Left forelimb (tissue), 1 donor: ENCODE measurements around the gene METTL25B.
A peak's percentile ranks its signal among the peaks of the same experiment; 100 is the strongest.
"Not testable (repeated sequence)": the region's sequence is repeated elsewhere in the genome, so short reads cannot be mapped to it uniquely, and the experiment has no call there.

Experiments
- DNase-seq: peaks from one replicate; pipeline ENCODE4 v3.0.0-alpha.2; 2018; ENCODE audit warnings: low spot score

Gene METTL25B

DNA sequence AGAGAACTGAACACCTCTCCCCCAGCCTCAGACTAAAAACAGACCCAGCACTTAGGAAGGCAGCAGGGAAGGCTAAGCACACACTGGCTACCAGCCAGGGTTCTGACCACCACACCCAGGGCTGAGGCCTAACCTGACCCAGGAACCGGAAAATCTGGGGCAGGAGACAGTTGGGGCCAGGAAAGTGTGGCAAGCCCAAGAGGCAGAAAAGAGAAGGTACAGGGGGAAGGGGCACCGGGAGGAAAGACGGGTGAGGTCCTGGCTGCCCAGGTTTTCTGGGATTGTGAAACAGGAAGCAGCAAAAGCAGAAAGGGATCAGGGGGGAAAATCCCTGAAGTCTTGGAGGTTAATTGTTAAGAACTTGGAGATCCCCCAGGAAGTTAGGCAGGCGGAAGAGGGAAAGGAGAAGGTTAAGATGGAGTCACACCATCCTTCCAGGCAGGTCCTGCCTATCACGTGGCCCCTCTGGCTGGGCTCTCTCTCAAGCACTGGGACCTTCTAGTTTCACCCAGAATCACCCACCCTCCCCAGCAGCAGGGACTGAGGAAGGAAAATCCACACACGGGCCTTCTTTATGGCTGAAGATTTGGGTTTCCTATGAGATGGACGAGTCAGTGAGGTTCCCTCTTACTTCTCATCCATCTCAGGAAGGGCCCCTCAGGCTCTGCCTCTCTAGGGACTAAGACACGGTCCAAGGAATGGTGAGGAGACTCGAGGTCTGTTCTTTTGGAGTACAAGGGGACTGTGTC is 20.6 kb downstream of the METTL25B start:
- no peak for DNase-seq

DNA sequence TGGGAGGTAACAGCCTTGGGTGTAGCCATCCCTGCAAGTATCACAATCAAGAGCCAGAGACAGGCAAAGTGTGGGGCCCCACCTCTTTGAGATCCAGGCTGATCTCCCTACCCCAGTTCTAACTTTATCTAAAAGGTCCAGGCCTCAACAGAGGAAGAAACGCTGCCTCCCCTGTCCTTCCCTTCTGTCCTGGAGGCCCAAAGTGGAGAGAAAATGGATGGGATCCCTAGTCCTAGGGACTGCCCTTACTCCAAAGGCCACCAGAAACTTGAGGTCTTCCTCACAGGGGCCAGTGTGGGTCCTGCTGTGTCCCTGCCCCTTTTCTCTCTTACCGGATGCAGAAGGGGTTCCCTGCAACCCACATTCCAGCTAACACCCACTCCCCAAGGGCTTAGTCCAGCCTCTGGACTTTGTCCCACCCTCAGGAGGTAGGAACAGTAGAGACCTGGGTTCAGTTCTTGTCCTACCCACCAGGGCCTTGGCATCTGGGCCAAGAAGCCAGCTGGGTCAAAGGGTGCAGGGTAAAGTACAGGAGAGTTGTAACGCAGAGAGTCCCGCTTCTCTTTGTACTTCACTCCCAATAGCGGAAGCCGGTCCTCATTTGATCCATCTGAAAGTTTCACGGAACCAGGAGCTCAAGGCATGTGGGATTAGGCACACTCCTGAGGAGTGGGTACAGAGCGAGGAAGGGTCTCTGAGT is 21.3 kb downstream of the METTL25B start:
- no peak for DNase-seq

DNA sequence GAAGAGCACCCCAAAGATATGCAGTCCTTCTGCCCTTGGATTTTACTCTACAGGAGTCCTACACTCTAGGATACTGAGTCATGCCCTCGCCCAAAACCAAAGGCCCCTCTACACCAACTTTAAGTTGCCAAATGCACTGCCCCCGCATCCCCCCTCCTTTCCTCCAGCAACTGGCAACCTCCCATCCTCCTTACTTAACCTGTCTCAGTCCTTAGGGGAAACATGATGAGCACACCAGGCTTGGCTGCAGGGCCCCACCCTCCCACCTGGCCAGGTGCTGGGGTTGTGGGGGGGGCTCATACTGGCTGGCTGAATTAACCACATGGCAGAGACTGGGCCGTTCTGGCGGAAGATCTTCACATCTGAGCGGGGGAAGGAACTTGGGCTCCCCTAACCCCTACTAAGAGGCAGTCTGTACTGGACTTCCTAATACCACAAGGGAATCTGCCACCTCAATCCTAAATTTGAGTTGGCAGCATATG is 22.0 kb downstream of the METTL25B start:
- DNase-seq: no peak

DNA sequence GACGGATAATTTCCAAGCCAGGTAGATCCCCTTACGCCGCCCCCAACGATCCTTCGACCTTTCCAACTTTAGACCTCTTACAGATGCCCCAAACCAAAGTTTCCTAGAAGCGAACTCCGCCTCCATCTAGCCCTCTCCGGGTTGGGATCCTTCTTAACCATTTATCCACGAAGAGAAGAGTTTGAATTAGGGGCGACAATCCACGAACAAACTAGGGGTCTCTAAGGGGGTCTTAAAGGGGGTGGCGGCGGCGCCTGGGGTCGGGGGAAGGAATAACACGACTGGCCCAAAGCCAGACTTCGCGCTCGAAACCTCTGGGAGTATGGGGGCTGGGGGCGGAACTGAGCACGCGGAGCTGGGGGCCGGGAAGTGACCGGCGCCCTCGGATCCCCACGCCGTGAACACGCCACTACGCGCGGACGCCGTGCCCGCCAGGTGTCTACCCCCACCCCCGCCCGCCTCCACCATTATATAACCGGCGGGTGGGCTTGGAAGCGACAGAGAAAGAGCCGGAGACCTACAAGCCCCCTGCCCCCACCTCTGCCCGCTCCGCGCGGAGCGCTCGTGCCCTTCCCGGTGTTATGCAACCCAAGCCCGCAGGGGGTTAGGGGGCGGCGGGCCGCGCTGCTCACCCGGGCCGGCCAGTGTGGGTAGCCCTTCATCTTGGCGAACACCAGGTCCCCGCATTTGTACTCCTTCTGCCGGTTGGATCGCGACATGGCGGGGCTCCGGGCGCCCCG is 22.6 kb downstream of the METTL25B start:
- DNase-seq: peak; percentile 77

DNA sequence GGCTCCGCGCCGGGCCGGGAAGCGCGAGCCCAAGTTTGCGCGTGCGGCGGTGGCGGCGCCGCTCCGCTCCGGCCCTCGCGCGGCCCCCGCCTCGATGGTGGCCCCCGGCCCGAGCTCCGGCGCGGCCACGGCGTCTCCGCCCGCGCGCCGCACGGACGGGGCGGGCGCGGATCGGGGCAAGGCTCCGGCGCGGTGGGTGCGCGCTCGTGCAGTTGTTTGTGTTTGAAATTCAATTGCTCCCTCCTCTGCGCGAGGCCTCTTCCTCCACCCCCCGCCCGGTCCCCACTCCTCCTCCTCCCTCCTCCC is 23.1 kb downstream of the METTL25B start, which contains the start of gene HDGF:
TSS of gene HDGF (minus strand) at position 225 of the 306 bp plus-strand sequence. CDS start 246 bp downstream, outside the sequence.
- DNase-seq: no peak

DNA sequence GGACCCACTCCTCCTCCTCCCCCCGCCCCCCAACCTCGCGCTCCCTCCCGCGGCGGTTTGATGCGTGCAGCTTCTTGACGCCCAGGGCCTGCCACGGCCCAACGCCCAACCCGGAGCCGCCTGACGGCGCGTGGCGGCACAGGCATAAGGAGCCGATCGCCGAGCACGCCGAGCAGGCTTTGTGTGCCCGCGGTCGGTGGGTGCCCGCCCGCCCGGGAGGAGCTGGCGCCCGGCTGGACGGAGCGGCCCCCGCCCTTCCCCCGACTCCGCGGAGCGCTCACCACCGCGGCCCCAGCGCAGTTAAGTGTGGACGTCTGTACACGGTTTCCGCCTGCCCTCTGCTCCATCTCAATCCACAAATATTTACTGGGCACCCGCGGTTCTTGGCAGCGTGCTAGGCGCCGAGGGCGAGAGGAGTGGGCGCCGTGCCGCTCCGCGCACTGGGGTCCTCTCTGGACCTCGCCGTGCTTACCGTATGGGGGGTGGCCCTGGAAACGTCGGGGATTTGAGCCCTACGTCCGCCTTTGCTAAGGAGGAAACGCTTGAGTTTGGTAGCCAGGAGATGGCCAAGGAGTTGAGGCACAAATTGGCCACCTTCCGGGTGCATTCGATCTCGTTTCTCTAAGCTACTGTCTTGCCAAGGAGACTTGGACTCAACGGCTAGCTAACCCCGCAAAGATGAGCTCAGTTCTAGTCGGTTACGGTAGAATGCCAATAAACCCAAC is 23.6 kb downstream of the METTL25B start:
- peak; percentile 99 for DNase-seq

DNA sequence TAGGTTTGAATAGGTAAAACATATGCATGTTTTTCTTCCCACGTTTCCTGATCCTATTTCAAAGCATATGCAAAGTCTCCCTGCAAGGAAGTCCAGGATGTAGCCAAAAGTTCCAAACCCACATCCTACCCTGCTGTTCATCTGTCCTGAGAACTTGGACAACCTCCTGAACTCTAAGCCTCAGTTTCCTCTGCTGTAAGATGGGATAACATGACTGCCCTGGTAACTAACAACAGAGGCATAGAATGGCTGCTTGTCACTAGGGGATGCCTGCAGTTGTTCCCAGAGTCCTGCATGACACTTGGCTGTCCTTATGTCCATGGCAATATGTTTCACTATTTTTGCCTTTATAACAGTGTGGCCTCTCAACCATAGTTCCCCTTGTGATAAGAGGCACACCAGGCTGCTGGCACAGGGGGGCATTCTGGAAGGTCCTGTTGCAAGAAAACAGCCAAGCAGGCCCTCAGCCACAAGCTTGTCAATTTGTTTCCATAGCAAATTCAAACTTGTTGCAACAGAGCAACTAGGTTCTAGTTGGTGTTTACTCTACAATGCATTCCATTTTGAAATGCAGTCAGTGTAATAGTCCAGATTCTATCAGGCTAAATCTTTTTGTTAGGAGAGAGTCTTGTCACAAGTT is 24.7 kb downstream of the METTL25B start:
- no peak for DNase-seq

DNA sequence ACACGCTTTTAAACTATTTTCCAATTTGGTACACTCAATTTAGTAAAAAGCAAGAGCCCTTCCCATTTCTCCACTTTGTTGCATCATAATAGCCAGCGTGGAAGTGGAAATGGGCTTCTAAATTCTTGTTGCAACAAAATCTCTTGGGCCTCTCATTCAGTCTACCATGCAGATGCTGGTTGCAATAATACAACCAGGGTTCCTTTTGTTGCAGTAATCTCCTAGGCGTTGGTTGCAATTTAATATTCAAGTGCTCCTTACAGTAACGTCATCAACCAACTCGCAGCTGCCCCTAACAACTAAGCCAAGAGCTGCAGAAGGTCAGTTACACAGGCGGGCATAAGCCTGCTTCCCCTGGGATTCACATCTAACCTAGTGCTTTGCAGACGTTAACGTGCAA is 25.9 kb downstream of the METTL25B start:
- no peak for DNase-seq

DNA sequence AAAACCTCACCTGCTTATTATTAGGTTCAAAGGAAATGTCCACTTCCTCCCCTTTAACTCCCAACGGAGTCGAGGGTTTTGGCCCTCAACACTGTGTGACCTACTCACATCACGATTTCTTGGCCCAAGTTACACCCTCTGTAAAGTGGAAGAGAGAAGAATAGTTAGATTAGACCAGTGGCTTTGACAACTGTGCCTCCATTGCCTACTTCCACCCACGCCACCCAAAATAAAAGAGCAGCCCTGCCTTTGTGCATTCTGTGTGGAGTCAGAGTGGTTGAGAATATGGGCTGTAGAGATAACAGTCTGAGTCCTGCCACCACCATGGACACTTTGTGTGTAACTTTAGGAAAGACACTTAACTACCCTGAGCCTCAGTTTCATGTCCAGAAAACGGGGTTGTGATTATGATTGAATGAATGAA is 27.3 kb downstream of the METTL25B start:
- no peak for DNase-seq

DNA sequence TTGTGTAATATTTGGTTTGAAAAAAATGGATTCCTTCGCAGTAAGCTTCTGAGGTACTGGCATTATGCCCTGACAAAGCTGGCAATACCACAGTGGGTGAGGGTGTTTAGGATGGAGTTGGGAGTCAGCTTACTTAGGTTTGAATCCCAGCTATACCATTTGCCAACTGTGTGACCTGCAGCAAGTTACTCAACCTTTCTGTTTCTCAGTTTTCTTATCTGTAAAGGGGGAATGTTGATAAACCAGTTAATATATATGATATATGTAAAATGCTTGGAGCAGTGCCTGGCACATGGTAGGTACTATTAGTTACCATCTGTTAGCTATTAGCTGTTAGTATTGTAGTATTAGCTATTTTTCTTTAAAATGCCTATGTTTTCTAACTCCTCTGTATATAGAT is 28.1 kb downstream of the METTL25B start:
- DNase-seq: no peak

DNA sequence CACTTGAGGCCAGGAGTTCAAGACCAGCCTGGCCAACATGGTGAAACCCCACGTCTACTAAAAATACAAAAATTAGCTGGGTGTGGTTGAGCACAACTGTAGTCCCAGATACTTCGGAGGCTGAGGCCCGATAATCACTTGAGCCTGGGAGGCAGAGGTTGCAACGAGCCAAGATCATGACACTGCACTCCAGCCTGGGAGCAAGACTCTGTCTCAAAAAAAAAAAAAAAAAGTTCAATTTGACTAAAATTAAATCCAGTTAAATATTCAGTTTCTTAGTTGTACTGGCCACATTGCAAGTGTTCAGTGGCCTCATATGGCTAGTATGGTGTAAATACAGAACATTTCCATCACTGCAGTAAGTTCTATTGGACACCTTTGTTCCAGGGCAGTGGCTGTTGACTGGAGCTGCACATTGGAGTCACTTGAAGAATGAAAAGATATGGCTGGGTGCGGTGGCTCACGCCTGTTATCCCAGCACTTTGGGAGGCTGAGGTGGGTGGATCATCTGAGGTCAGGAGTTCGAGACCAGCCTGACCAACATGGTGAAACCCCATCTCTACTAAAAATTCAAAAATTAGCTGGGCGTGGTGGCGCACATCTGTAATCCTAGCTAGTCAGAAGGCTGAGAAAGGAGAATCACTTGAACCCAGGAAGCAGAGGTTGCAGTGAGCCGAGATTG is 29.4 kb downstream of the METTL25B start:
- not testable (repeated sequence) for DNase-seq

DNA sequence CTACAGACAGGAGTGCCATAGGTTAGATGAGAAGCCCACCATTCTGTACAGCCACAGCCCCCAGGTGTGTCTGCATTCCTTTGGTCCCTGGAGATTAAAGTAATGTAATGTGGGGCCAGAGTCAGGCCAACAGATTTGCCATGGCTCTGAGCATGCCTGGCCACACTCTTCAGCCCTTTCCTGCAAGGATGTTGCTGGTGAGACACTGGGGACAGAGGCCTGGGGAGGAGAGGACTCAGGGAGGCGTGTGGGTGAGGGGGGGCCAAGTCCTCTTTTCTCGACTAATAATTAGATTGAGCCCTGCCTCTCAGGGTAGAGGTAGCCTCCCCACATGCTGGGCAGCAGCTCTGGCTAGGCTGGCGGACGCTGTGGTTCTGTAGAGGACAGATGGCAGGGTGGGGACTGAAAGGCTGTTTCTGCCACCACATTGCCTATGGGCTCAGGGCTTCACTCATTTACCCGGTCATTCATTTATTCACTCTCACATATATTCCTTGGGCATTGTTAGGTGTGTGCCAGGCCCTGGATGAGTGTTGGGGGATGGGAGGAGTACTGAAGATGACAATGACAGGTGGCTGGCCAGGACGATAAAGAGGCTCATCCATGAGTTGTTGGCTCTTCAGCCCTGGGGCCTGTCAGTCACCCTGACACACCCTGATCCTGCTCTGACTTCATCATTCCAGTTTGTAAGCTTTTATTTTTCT is 32.0 kb downstream of the METTL25B start:
- no peak for DNase-seq

DNA sequence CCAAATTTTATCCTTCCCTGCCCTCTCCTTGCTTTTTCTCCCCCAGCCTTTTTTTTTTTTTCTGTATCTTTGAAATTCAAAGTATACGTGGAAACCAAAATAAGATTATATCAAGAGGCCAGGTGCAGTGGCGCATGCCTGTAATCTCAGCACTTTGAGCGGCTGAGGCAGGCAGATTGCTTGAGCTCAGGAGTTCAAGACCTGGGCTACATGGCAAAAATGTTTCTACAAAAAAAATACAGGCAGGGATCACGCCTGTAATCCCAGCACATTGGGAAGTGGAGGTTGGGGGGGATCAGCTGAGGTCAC is 32.5 kb downstream of the METTL25B start:
- no peak for DNase-seq

DNA sequence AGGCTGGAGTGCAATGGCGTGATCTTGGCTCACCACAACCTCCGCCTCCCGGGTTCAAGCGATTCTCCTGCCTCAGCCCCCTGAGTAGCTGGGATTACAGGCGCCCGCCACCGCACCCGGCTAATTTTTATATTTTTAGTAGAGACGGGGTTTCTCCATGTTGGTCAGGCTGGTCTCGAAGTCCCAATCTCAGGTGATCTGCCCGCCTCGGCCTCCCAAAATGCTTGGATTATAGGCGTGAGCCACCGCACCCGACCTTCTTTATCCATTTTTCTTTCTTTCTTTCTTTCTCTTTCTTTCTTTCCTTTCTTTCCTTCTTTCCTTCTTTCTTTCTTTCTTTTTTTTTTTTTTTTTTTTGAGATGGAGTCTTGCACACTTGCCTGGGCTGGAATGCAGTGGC is 36.9 kb downstream of the METTL25B start:
- not testable (repeated sequence) for DNase-seq

DNA sequence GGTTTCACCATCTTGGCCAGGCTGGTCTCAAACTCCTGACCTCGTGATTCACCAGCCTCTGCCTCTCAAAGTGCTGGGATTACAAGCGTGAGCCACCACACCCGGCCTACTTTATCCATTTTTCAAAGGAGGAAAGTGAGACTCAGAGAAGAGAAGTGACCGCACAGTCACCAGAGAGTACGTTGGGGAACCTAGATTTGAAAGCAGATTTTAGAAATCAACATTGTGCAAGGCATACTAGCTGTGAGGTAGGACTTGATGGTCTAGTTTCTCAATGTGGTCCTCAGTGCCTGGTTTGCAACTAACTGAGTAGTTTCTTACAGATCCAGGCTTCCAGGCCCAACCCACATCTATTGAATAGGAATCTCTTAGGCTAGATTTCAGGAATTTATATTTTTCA is 37.4 kb downstream of the METTL25B start:
- DNase-seq: no peak

DNA sequence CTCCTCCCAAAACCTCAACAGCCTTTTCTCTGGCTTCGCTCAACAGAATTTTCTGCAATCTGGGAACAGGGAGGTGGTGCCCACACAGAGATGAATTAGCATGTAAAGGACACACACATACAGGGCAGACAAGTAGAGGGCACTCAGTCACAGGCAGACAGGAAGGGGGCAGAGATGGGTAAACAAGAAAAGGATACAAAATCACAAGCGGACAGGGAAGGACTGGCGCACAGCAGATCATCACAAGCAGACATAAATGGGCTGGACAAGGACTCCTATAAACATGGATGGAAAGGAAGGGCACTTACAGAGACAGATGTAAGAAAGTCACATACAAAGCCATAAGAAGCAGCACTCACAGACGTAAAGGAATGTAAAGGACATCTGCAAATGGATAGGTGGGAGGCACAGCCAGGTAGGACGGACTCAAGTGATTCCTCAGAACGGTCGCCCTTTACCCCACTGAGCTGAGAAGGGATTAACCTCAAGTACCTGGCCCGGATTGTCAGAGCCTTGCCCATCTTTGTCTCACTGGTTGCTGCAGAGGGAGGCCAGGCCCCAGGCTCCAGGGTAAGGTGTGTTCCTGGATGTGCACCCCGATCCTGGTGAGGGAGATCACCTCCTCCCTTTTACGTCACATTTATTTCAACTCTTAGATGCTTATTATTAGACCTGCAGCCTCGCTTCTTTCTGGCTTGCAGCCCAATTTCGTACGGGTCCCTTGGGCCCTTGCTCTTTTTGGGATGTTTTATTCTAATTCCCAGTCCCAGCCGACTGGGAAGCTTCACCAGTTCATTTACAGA is 38.2 kb downstream of the METTL25B start:
- DNase-seq: no peak

DNA sequence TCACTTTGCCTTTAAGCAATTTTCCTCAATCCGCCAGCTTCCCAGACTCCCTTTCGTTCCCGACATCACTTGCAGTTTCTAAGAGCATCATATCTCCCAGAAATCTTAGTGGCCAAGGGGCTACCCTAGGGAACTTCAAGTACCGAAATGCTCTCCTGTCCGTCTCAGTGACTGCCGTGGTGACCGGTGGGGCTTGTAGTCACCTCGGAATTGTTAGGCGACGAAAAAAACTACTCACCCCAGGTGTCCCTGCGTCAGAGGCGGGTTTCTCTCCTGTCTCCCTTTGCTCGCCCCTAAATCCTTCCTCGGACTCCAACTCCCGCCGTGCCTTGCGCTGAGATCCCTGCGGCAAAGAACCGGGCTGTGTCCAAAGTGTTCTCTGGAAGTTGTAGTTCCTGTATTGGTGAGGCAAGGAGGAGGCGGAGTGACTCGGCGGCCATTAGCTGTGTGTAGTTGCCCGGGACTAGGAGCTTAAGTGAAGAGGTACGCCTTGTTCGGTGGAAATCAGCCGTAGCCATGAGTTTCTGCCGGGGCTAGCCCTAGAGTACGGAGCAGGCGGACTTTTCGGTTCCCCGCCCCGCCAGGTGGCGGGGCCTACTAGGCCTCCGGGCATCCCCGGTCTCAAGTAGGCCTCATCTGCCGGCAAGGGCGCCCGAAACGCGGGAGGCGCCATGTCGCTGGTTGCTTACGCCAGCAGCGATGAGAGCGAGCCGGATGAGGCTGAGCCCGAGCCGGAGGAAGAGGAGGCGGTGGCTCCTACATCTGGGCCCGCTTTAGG is 39.0 kb downstream of the METTL25B start, which contains the start of gene PRCC:
TSS of gene PRCC (plus strand) at position 435 of the 778 bp plus-strand sequence. CDS start at position 672, 237 bp downstream.
- peak; percentile 98 for DNase-seq

DNA sequence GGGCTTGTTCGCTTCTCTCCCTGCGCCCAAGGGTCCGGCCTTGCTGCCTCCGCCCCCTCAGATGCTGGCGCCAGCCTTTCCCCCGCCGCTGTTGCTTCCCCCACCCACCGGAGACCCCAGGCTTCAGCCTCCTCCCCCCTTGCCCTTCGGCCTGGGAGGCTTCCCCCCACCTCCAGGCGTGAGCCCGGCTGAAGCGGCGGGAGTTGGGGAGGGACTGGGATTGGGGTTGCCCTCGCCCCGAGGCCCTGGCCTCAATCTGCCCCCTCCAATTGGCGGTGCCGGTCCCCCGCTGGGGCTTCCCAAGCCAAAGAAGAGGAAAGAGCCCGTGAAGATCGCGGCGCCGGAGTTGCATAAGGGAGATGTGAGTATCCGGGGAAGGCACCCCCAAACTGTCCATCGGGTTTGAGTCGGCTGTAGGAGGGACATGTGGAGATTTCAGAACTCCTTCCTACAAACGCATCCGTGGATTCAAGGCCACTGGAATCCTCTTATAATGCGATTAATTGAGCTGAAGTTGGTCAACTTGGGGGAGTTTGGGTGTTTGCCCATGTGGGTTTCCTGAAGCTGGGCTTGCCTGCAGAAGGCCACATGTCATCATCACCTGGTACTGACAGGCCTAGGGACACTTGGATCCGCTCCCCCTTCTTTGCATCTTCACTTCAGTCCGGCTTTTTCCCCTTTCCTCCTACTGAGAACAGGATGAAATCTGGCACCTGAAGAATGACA is 39.8 kb downstream of the METTL25B start:
- no peak for DNase-seq
